H1 (cell line): ENCODE data around the gene OGFR. TPM values are rescaled to one million over a fixed set of nuclear protein-coding genes. Genes with fewer than 3 reads are reported as not detected.
A peak's percentile ranks its signal among the peaks of the same experiment; 100 is the strongest.

Experiments
- CTCF ChIA-PET: fragments of 300-600 bp; sonication (Branson Sonifier 250); formaldehyde crosslinking; loops from one replicate; lab custom pipeline; 2021; ENCODE audit not compliant: partially characterized antibody; lab: Charles Lee
- POLR2A ChIA-PET: fragments of 300-600 bp; sonication (Branson Sonifier 250); formaldehyde crosslinking; loops from one replicate; lab custom pipeline; 2021; ENCODE audit warnings: inconsistent platforms; ENCODE audit not compliant: partially characterized antibody; lab: Charles Lee
- DNase-seq, 2 experiments: peaks; one replicate each; pipeline versions ENCODE4 v3.0.0 to v3.0.0-alpha.2; 2010 to 2022; ENCODE audit warnings: low spot score in 2 of 2, low read depth in 1 of 2, mixed read lengths in 1 of 2
- FAIRE-seq: peaks from 2 replicates; lab custom pipeline; 2011; peaks lifted over from hg19 to GRCh38; lab: Jason Lieb, UNC
- H2AFZ ChIP-seq: 2 replicates; pipeline ENCODE4 v1.8.1; 2012; ENCODE audit warnings: low read length, inconsistent platforms
- H2AK5ac ChIP-seq: 2 replicates; pipeline ENCODE4 v1.6.1; 2013; ENCODE audit warnings: low read depth, low read length
- H2BK120ac ChIP-seq: replicated peaks from 2 replicates; pipeline ENCODE3; 2013; ENCODE audit warnings: low read depth, low read length, inconsistent platforms
- H2BK12ac ChIP-seq: 2 replicates; pipeline ENCODE4 v1.6.1; 2013; ENCODE audit warnings: low read depth, low read length
- H2BK15ac ChIP-seq: 2 replicates; pipeline ENCODE4 v1.6.1; 2013; ENCODE audit warnings: low read length
- H2BK20ac ChIP-seq: 2 replicates; pipeline ENCODE4 v1.6.1; 2013; ENCODE audit warnings: low read length
- H2BK5ac ChIP-seq: 2 replicates; pipeline ENCODE4 v1.6.1; 2013; ENCODE audit warnings: low read depth, low read length
- H3K14ac ChIP-seq: 2 replicates; pipeline ENCODE4 v1.6.1; 2013; ENCODE audit warnings: inconsistent platforms; ENCODE audit not compliant: insufficient read length
- H3K18ac ChIP-seq: 2 replicates; pipeline ENCODE4 v1.6.1; 2013; ENCODE audit warnings: low read length; ENCODE audit errors: extremely low read depth
- H3K23ac ChIP-seq: 2 replicates; pipeline ENCODE4 v1.6.1; 2013; ENCODE audit warnings: inconsistent platforms; ENCODE audit not compliant: insufficient read length
- H3K23me2 ChIP-seq: 2 replicates; pipeline ENCODE4 v1.6.1; 2013; ENCODE audit warnings: low read depth, low read length
- H3K27ac ChIP-seq: 2 replicates; pipeline ENCODE4 v1.6.1; 2011; ENCODE audit warnings: low read depth, low read length, inconsistent platforms
- H3K27me3 ChIP-seq, 4 experiments: replicated peaks in 1 of 4; 1 replicate in 1 of 4; 2 replicates in 3 of 4; pipeline versions ENCODE4 v1.6.1 to v1.8.1; 2011 to 2013; ENCODE audit warnings: low read length in 3 of 4, mild to moderate bottlenecking in 3 of 4, inconsistent platforms in 2 of 4, mixed read lengths in 2 of 4, moderate library complexity in 1 of 4; ENCODE audit not compliant: control insufficient read depth in 3 of 4, insufficient read depth in 3 of 4; ENCODE audit errors: extremely low read depth in 1 of 4
- H3K36me3 ChIP-seq, 4 experiments: 2 replicates each; pipeline versions ENCODE4 v1.6.1 to v1.8.1; 2011 to 2013; ENCODE audit warnings: mild to moderate bottlenecking in 4 of 4, low read length in 3 of 4, moderate library complexity in 2 of 4, control low read depth in 1 of 4, inconsistent platforms in 1 of 4; ENCODE audit not compliant: insufficient read depth in 4 of 4, control insufficient read depth in 2 of 4
- H3K4ac ChIP-seq: replicated peaks from 2 replicates; pipeline ENCODE3; 2013; ENCODE audit warnings: low read length, low read depth, mixed read lengths, inconsistent platforms; ENCODE audit not compliant: insufficient read length
- H3K4me1 ChIP-seq, 4 experiments: replicated peaks in 1 of 4; 1 replicate in 1 of 4; 2 replicates in 3 of 4; pipeline versions ENCODE4 v1.6.1 to v1.8.1; 2011 to 2013; ENCODE audit warnings: low read length in 3 of 4, inconsistent platforms in 2 of 4, mixed read lengths in 1 of 4; ENCODE audit not compliant: insufficient read depth in 4 of 4, control insufficient read depth in 3 of 4
- H3K4me2 ChIP-seq, 2 experiments: 2 replicates each; pipeline versions ENCODE4 v1.6.1 to v1.8.1; 2011 to 2013; ENCODE audit warnings: low read depth in 2 of 2, low read length in 2 of 2, control low read depth in 1 of 2, inconsistent platforms in 1 of 2, mild to moderate bottlenecking in 1 of 2; ENCODE audit not compliant: insufficient read depth in 1 of 2
- H3K4me3 ChIP-seq, 4 experiments: fragments of 200-600, 300-600 bp in 1 of 4; sonication (generic), shearing (Covaris generic), sonication (Bioruptor Twin) in 1 of 4; 2 replicates each; pipeline versions ENCODE4 v1.5.1 to v1.8.1; 2011 to 2016; ENCODE audit warnings: low read length in 4 of 4, low read depth in 3 of 4, control low read depth in 2 of 4, inconsistent platforms in 2 of 4, mild to moderate bottlenecking in 2 of 4, mixed read lengths in 1 of 4, moderate library complexity in 1 of 4; ENCODE audit not compliant: insufficient read depth in 2 of 4; ENCODE audit errors: extremely low read depth in 1 of 4
- H3K56ac ChIP-seq: replicated peaks from 2 replicates; pipeline ENCODE3; 2013; ENCODE audit warnings: low read depth, mild to moderate bottlenecking, mixed read lengths, low read length, inconsistent platforms; ENCODE audit not compliant: insufficient read length
- H3K79me1 ChIP-seq: 2 replicates; pipeline ENCODE4 v1.6.1; 2013; ENCODE audit warnings: low read depth, low read length, control low read depth
- H3K79me2 ChIP-seq, 2 experiments: 2 replicates each; pipeline versions ENCODE4 v1.6.1 to v1.8.1; 2012 to 2013; ENCODE audit warnings: low read length in 2 of 2, mild to moderate bottlenecking in 2 of 2, inconsistent platforms in 1 of 2; ENCODE audit not compliant: insufficient read depth in 2 of 2, control insufficient read depth in 1 of 2
- H3K9ac ChIP-seq, 4 experiments: replicated peaks in 1 of 4; 1 replicate in 1 of 4; 2 replicates in 3 of 4; pipeline versions ENCODE4 v1.6.1 to v1.8.1; 2011 to 2013; ENCODE audit warnings: low read depth in 3 of 4, low read length in 3 of 4, control low read depth in 2 of 4, mild to moderate bottlenecking in 2 of 4, moderate library complexity in 2 of 4, inconsistent platforms in 1 of 4; ENCODE audit errors: extremely low read depth in 1 of 4
- H3K9me3 ChIP-seq, 2 experiments: 2 replicates each; pipeline versions ENCODE4 v1.6.1 to v1.8.1; 2012 to 2013; ENCODE audit warnings: mild to moderate bottlenecking in 2 of 2, moderate library complexity in 2 of 2, control low read depth in 1 of 2, inconsistent platforms in 1 of 2, low read depth in 1 of 2, low read length in 1 of 2, mixed read lengths in 1 of 2; ENCODE audit not compliant: insufficient read depth in 2 of 2
- H4K20me1 ChIP-seq, 2 experiments: replicated peaks in 1 of 2; 2 replicates each; pipeline versions ENCODE3 to v1.8.1; 2011 to 2013; ENCODE audit warnings: inconsistent platforms in 2 of 2, low read length in 2 of 2, mild to moderate bottlenecking in 1 of 2; ENCODE audit not compliant: insufficient read depth in 2 of 2, control insufficient read depth in 1 of 2
- H4K5ac ChIP-seq: 2 replicates; pipeline ENCODE4 v1.6.1; 2013; ENCODE audit warnings: low read length, low read depth, mixed read lengths, inconsistent platforms; ENCODE audit not compliant: insufficient read length
- H4K8ac ChIP-seq: 2 replicates; pipeline ENCODE4 v1.8.0; 2013; ENCODE audit warnings: mild to moderate bottlenecking, moderate library complexity, low read length, inconsistent platforms; ENCODE audit not compliant: insufficient read depth; ENCODE audit errors: extremely low read depth
- H4K91ac ChIP-seq: replicated peaks from 2 replicates; pipeline ENCODE3; 2013; ENCODE audit warnings: low read length, mixed read lengths, inconsistent platforms; ENCODE audit not compliant: insufficient read length
- KDM5A ChIP-seq: fragments of 200-600 bp; IDR thresholded peaks from 2 replicates; pipeline ENCODE4 v1.7.1; 2012; ENCODE audit warnings: mild to moderate bottlenecking, low read length, inconsistent platforms, mixed read lengths
- SIRT6 ChIP-seq: IDR thresholded peaks from one replicate; pipeline ENCODE4 v1.7.1; 2012; ENCODE audit warnings: low read length, inconsistent platforms
- SUZ12 ChIP-seq: fragments of 200-600 bp; sonication (generic); IDR thresholded peaks from 2 replicates; pipeline ENCODE4 v1.6.1; 2012; ENCODE audit warnings: mild to moderate bottlenecking, inconsistent platforms, low read length, moderate library complexity, mixed read lengths
- WGBS, 2 experiments: shearing (Covaris generic) in 1 of 2; methylation state at CpG; one replicate each; pipeline versions ENCODE4 v1.1.6 to v1.1.7; 2013 to 2015; ENCODE audit warnings: low lambda C conversion rate in 2 of 2, mixed read lengths in 2 of 2, inconsistent platforms in 1 of 2, low coverage in 1 of 2, missing lambda C conversion rate in 1 of 2; ENCODE audit not compliant: insufficient replicate concordance in 2 of 2, insufficient coverage in 1 of 2, insufficient read length in 1 of 2; ENCODE audit errors: extremely low coverage in 1 of 2, missing lambda C conversion rate in 1 of 2; 5-methylcytosine and 5-hydroxymethylcytosine counted together
- polyA plus RNA-seq, 7 experiments: library from polyadenylated mRNA; depleted of rRNA in 3 of 7; stranded (reverse) in 5 of 7; unstranded in 2 of 7; fragments of >200 nt in 5 of 7; fragments of 200-250 nt in 2 of 7; gene quantifications; 1 replicate in 5 of 7; 2 replicates in 1 of 7; 4 replicates in 1 of 7; pipeline versions ENCODE4 v1.2.1 to v1.2.3, GENCODE V29; 2011 to 2013; ENCODE audit warnings: missing spikeins in 2 of 7, mixed read lengths in 2 of 7
- total RNA-seq: library from RNA; stranded (reverse); fragmentation: NEBNext Ultra II Directional; extraction: Animal tissue kit (Norgen Biotek cat#: 25700); gene quantifications from 2 replicates; pipeline ENCODE4 v1.2.1, GENCODE V29; 2021

The OGFR gene
- total and polyA plus RNA-seq, 2 of the 8 experiments (the other 6 are each of a cell fraction or from before 2014, with no cell fraction given): 13.9 to 25.1 TPM

DNA sequence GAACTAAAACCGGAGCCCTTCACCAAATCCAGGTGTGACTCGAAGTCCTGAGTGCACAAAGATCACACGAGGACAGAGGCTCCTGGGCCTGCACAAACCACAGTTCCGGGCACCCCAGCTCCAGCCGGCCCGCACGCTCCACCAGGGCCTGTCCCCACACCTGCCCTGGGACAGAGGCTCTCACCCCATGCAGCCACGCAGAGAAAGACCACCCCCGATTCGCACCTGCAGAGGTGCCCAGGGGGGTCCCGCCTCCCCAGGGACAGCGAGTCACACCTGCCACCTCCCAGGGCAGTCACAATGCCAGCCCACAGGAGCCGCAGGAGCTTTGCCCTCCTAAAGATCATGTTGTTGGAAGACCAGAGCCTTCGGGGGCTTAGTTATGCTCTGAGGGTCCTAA lies 33.7 kb upstream of the OGFR start:
- 81% methylated on average over 14 of the region's 14 CpGs; no CpG with 5 or more reads in 1 of the 2 experiments for WGBS, 2 experiments
- no peak for FAIRE-seq
- Histone ChIP-seq H3K9ac (no peak overlapping the region), H3K9me3 (no peaks in the 10 kb centered on the region), H3K56ac (no peak overlapping the region), H3K27ac (no peak overlapping the region), H3K4ac (no peak overlapping the region), H2BK12ac (no peak overlapping the region), H3K23ac (no peak overlapping the region), H3K79me2 (no peaks in the 10 kb centered on the region), H2BK5ac (no peak overlapping the region), H3K27me3 (no peaks in the 10 kb centered on the region; a peak in 1 of 7 replicates), H3K36me3 (no peaks in the 10 kb centered on the region), H3K4me1 (peaks cover 0 to 10% (median 1%) of the 10 kb centered on the region in 4 experiments; a peak in 3 of 7 replicates), H2BK15ac (peak overlapping the region; percentile 34; the same call in 1 of the 2 replicates), H3K18ac (no peak overlapping the region), H3K14ac (no peak overlapping the region), H3K23me2 (no peaks in the 10 kb centered on the region), H2AFZ (no peak overlapping the region), H2BK20ac (no peak overlapping the region), H3K4me2 (no peak overlapping the region), H4K8ac (no peak overlapping the region), H4K5ac (no peak overlapping the region), H3K79me1 (peaks cover 4% of the 10 kb centered on the region; the same call in 1 of the 2 replicates), H2BK120ac (no peak overlapping the region), H2AK5ac (no peak overlapping the region), H4K91ac (no peak overlapping the region), H4K20me1 (peaks cover 0 to 4% of the 10 kb centered on the region in 2 experiments), H3K4me3 (no peak overlapping the region)
- CTCF ChIA-PET: interaction anchor here (0.9 to 3.1 kb wide), 3 partner anchors 20 to 231 kb away, joined by 3 to 12 read pairs (median 8); partner anchors contain the start of gene NTSR1
- no peak for TF ChIP-seq SIRT6
- TF ChIP-seq KDM5A: no peak
- TF ChIP-seq SUZ12: no peak
- no peak for DNase-seq
- POLR2A ChIA-PET: interaction anchor here (0.6 kb wide), 1 partner anchor 10 kb away, joined by 3 read pairs; no protein-coding TSS in a partner anchor
